Thoracic aorta (tissue), 2 donors: ENCODE data around the gene EPS8. TPM values are rescaled to one million over a fixed set of nuclear protein-coding genes. Genes with fewer than 3 reads are reported as not detected.
"Not testable (repeated sequence)": the region's sequence is repeated elsewhere in the genome, so short reads cannot be mapped to it uniquely, and the experiment has no call there.

Experiments used
- ATAC-seq: fragments of 150-250 bp; one replicate; pipeline ENCODE4 v1.8.0; 2017; ENCODE audit warnings: low read depth; ENCODE audit not compliant: insufficient number of reproducible peaks, low FRiP score
- DNase-seq: peaks from one replicate; pipeline ENCODE4 v3.0.0-alpha.2; 2020; ENCODE audit warnings: low spot score
- H3K27ac ChIP-seq, 2 donors: fragments of 200-600 bp; sonication (generic); 1 replicate in 1 of 2; 2 replicates in 1 of 2; pipeline ENCODE4 v1.5.1; 2016; ENCODE audit warnings: mild to moderate bottlenecking in 2 of 2, moderate library complexity in 2 of 2
- H3K27me3 ChIP-seq: fragments of 200-600 bp; sonication (generic); replicated peaks from 2 replicates; pipeline ENCODE4 v1.6.0; 2016; ENCODE audit warnings: mild to moderate bottlenecking; ENCODE audit not compliant: insufficient read depth
- H3K36me3 ChIP-seq: fragments of 200-600 bp; sonication (generic); one replicate; pipeline ENCODE4 v1.5.1; 2016
- H3K4me1 ChIP-seq, 2 donors: fragments of 200-600 bp; sonication (generic); 1 replicate in 1 of 2; 2 replicates in 1 of 2; pipeline versions ENCODE4 v1.5.1 to v1.6.0; 2016; ENCODE audit warnings: low read depth in 2 of 2, mild to moderate bottlenecking in 1 of 2; ENCODE audit not compliant: control insufficient read depth in 1 of 2
- H3K4me3 ChIP-seq: fragments of 200-600 bp; sonication (generic); 2 replicates; pipeline ENCODE4 v1.5.1; 2016; ENCODE audit warnings: mild to moderate bottlenecking
- H3K9me3 ChIP-seq: fragments of 200-600 bp; sonication (generic); 2 replicates; pipeline ENCODE4 v1.5.1; 2016
- CTCF ChIP-seq: fragments of 200-600 bp; sonication (generic); IDR thresholded peaks from one replicate; pipeline ENCODE4 v1.5.1; 2019; ENCODE audit warnings: antibody characterized with exemption
- total RNA-seq, 2 donors: library from RNA; depleted of rRNA; stranded (reverse); fragments of >200 nt; gene quantifications; one replicate each; pipeline versions ENCODE4 v1.1.0 to v1.2.3, GENCODE V29; 2016

EPS8 gene
- total RNA-seq, 2 donors from 2014 or later: 139 to 188 TPM

DNA sequence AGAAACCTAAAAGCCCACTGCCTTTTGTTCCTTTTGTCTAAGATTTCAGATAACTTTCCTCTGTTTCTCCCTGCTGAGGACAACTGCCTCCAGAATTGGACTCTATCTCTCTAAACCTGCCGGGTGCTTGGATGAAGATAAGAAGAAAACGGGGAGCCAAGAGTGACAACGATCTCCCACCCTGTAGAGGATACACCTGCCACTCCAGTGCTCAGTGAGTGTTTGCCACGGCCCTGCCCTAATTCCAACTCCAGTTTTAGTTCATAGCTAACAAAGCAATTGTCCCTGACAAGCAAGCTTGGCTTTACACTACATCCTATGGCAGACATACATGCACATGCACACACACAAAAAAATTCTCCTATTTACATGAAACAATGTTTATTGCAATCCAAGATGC is 39.3 kb downstream of the EPS8 start:
- Histone ChIP-seq H3K4me1 (peaks cover 62 to 78% of the 10 kb centered on the region in 2 donors), H3K27ac (peak overlapping the region in 1 of 2 donors; percentile 1), H3K4me3 (no peak overlapping the region), H3K9me3 (no peaks in the 10 kb centered on the region), H3K36me3 (no peaks in the 10 kb centered on the region), H3K27me3 (no peaks in the 10 kb centered on the region)
- no peak for ATAC-seq
- TF ChIP-seq CTCF: no peak
- DNase-seq: no peak

DNA sequence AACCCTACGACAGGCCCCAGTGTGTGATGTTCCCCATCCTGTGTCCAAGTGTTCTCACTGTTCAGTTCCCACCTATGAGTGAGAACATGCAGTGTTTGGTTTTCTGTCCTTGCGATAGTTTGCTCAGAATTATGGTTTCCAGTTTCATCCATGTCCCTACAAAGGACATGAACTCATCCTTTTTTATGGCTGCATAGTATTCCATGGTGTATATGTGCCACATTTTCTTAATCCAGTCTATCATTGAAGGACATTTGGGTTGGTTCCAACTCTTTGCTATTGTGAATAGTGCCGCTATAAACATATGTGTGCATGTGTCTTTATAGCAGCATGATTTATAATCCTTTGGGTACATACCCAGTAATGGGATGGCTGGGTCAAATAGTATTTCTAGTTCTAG is 47.3 kb downstream of the EPS8 start:
- not testable (repeated sequence) for H3K36me3 ChIP-seq, DNase-seq, H3K9me3 ChIP-seq, H3K27ac ChIP-seq, H3K4me3 ChIP-seq, H3K27me3 ChIP-seq, ATAC-seq
- peaks cover 10 to 30% of the 10 kb centered on the region in 2 donors for H3K4me1 ChIP-seq

DNA sequence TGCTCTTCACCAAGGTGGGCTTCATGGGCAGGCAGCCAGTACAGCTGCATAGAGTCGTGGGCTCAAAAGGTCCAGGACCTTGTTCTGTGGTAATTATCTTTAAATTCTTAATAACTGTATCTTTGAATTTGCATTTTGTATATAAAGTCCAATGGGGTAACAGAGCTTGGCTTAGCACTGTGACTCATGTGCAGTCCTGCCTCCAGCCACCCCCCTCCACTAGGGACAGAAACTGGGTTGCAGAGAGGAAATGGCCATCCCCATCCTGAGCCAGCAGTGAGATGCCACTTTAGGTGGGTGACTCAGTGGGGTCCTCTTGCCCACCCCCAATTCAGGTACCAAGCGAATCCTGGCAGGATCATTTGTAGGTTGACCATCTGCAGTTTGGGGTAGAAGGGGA is 48.1 kb downstream of the EPS8 start:
- TF ChIP-seq CTCF: no peak
- no peaks in the 10 kb centered on the region for H3K36me3 ChIP-seq
- no peak for DNase-seq
- H3K4me3 ChIP-seq: no peak overlapping the region
- H3K4me1 ChIP-seq: peaks cover 2 to 22% of the 10 kb centered on the region in 2 donors
- H3K9me3 ChIP-seq: no peaks in the 10 kb centered on the region
- H3K27ac ChIP-seq: no peak overlapping the region
- no peak for ATAC-seq
- H3K27me3 ChIP-seq: no peaks in the 10 kb centered on the region

- H3K27ac ChIP-seq, DNase-seq, H3K36me3 ChIP-seq, H3K27me3 ChIP-seq, H3K4me3 ChIP-seq, ATAC-seq, H3K9me3 ChIP-seq: not testable (repeated sequence)
- H3K4me1 ChIP-seq: peaks cover 0 to 20% of the 10 kb centered on the region in 2 donors
Observed at GRCh38 chr12:15740389-15740788, 48.8 kb downstream of the EPS8 start.

- Histone ChIP-seq H3K4me3 (no peak overlapping the region), H3K27ac (no peak overlapping the region), H3K36me3 (no peaks in the 10 kb centered on the region), H3K4me1 (peaks cover 0 to 20% of the 10 kb centered on the region in 2 donors), H3K9me3 (no peaks in the 10 kb centered on the region), H3K27me3 (no peaks in the 10 kb centered on the region)
- DNase-seq (no peak), ATAC-seq (no peak)
- no peak for TF ChIP-seq CTCF
Observed at GRCh38 chr12:15738438-15739015, 50.7 kb downstream of the EPS8 start.

- H3K27ac ChIP-seq: no peak overlapping the region
- no peak for TF ChIP-seq CTCF
- DNase-seq (no peak), ATAC-seq (no peak)
- no peaks in the 10 kb centered on the region for H3K27me3 ChIP-seq
- H3K4me3 ChIP-seq: no peak overlapping the region
- no peaks in the 10 kb centered on the region for H3K9me3 ChIP-seq
- peaks cover 16 to 41% of the 10 kb centered on the region in 2 donors for H3K4me1 ChIP-seq
- no peaks in the 10 kb centered on the region for H3K36me3 ChIP-seq
Observed at GRCh38 chr12:15735837-15736615, 53.2 kb downstream of the EPS8 start.
